Glomerular visceral epithelial cell (primary cell): ENCODE measurements around the gene YAF2.

Experiments
- DNase-seq: peaks from one replicate; pipeline ENCODE4 v3.0.0-alpha.2; 2016; ENCODE audit errors: extremely low spot score

YAF2 gene

DNA sequence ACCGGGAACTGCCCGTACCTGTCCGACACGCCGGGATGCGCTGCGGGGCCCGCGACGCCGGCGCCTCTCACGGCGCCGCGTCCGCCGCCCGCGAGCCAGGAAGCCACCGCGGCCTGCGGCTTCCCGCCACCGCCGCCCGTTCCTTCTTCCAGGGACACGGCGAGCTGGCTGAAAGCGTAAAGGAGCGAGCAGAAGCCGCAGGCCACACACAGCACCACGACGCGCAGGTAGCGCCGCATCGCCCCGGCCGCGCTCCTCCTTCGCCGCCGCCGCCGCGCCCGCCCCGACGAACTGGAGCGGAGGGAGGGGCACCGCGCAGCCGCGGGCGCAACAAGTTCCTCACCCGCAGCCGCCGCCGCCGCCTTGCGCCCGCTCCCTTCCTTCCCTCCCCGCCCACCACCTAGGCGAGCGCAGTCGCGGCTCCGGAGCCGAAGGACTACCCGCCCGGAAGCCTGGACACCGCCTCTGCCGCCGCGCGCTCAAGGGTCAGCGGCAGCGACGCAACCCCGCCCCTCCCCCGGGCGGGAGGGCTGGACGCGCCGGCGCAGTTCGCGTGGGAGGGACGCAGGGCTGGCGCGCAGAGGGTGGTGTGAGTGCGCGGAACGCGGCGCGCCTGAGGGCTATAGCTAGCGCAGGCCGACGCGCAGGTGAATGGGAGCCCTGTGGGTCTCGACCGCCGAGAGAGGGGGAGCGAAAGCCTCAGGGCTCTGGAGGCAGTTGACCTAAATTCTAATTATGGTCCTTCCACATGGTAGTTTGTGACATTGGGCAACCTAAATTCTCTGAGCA lies 93.4 kb downstream of the YAF2 start, which contains the start of gene GXYLT1:
Gene GXYLT1 (minus strand): TSS at position 467 of the 789 bp plus-strand sequence. CDS start 228 bp downstream, at position 239.
- peak; percentile 93 for DNase-seq

DNA sequence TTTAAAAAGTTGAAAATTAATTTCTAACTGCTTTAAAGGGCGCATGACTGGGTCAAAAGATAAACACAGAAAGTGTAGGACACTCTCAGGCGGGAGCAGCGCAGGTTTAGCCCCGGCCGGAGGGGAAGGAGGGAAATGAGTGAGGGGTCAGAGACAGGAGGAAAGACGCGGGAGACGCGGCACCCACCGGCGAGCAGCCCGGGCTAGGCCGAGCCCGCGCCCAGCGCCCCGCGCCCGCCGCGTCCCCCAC lies 94.0 kb downstream of the YAF2 start:
- no peak for DNase-seq

DNA sequence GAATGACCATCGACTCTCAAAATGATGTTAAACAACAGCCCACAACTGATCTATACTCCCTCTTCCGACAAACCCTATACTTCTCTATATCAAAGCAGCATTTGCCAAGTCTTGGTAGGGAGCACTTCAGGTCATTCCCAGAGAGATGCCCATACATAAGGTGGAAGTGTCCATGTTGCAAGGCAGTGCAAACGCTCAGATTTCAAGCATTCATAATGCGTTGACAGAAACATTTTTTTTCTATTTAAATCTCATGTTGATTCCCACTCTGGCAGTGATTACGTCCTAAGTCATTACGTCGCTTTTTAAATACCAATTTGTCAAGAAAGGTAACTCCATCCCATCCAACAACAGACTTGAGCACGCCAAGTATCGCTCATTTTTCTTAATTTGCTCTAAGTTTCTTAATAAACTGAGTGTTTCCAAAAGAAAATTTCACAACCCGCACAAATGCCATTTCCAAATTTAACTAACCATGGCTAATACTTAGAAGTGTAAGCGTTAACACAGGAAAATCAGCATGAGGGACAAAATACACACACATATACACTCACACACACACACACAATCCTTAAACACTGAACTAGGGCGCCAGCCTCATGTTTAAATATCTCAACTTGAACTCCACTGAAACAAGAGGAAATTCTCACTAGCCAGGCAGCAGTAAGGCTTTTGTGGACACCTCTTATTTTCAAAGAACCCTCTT lies 94.4 kb downstream of the YAF2 start:
- peak; percentile 21 for DNase-seq

DNA sequence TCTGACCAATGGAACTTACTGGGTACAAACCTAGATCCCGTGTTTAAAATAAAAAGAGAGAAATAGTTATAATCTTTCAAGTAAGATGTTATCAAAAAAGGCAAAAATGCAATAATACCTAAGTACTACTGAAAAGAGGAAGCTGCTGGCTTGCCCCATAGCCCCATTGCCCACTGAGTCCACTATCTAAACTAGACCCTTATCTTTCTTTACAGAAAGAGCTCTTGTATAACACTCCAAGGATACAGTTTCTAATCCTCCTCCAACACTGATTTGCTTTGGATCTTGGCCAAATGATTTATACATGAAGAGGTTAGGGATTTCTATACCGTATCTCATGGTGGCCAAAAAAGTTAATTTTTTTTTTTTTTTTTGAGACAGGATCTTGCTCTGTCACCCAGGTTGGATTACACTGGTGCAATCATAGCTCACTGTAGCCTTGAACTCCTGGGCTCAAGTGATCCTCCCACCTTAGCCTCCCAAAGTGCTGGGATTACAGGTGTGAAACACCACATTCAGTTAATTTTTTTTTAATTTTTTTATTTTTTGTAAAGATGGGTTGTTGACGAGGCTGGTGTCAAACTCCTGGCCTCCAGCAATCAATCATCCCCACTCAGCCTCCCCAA lies 96.0 kb downstream of the YAF2 start:
- no peak for DNase-seq

DNA sequence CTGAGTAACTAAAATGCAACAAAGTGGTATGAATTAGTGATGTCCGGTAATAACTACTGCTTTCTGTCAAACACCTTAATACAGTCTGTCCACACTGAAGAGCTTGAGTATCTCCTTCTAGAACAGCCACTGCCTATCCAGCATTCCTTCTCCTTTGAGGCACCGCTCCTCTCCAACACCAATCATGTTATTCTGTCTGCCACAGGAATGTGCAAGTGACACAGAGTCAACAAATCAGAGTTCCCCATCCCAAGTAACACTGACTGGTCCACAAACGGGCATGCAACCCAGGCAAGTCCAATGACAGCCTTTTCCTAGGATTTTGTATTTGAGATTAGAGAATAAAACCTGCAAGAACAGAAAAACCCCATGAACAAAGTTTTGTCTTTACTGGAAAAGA lies 97.1 kb downstream of the YAF2 start:
- DNase-seq = peak; percentile 64

GRCh38 chr12:42135259-42135814 lies 102.7 kb downstream of the YAF2 start:
- no peak for DNase-seq

GRCh38 chr12:42130672-42131402 lies 107.2 kb downstream of the YAF2 start:
- DNase-seq = peak; percentile 44

- peak; percentile 74 for DNase-seq
Measured at GRCh38 chr12:42129595-42130204, 108.3 kb downstream of the YAF2 start.

- no peak for DNase-seq
Measured at GRCh38 chr12:42128888-42129287, 109.2 kb downstream of the YAF2 start.

- no peak for DNase-seq
Measured at GRCh38 chr12:42128327-42128726, 109.7 kb downstream of the YAF2 start.

DNA sequence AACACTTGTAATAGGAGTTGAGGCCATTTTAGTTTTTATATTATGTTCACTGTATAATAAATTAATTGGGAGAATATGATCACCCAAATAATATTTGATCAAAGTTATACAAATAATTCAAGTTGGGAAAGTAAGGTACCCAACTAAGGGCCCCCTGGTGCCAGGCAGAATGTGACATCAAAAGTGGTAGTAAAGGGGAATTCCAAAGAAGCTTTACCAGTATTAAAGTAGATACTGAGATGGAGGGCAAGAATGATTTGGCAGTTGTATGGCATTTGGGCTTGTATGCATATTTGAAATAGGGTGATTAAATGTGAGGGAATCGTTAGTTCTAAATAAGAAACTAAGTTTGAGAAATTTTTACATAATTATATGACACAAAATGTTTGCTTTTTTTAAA lies 111.1 kb downstream of the YAF2 start:
- no peak for DNase-seq

DNA sequence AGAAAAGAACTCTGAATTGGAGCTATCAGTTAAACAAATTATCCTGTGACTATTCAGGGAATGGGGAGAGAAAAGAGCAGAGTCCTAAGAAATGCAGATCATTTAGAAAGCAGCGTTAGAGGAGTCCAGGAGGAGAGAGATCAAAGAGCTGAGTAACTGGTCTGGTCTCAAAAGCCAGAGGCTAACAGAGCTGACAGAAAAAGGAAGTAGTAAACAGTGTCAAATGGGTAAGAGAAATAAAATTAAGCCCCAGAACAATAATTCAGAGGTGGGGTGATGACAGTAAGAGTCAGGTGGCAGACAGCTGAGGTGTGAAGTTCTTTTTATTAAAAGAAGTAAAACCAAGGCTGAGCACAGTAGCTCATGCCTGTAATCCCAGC lies 112.7 kb downstream of the YAF2 start:
- DNase-seq = no peak

DNA sequence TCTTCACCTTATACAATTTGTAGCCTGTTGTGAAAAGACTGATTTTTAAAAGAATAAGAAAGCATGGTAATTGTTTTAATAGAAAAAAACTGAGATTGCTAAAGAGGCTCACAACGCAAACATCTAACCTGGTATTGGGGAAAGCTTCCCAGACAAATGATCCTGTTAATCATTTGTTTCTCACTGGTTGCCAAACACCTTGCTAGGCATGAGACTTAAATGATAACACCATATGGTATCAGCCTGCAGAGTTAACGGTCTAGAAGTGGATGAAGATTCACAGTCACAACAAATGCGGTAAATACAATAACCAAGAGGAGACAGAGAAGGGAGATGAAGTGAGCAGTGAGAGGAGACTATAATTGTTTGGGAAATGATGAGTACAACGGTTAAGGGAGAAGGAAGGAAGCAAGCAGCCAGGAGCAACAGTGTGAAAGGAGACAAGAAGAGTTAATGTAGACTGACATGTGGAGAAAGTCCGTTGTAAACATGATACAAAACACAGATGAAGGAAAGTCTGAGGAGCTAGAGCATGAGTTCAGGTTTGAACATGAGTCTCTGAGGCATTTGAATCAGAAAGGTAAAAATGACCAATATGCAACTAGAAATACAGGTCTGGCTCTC lies 113.2 kb downstream of the YAF2 start:
- no peak for DNase-seq

DNA sequence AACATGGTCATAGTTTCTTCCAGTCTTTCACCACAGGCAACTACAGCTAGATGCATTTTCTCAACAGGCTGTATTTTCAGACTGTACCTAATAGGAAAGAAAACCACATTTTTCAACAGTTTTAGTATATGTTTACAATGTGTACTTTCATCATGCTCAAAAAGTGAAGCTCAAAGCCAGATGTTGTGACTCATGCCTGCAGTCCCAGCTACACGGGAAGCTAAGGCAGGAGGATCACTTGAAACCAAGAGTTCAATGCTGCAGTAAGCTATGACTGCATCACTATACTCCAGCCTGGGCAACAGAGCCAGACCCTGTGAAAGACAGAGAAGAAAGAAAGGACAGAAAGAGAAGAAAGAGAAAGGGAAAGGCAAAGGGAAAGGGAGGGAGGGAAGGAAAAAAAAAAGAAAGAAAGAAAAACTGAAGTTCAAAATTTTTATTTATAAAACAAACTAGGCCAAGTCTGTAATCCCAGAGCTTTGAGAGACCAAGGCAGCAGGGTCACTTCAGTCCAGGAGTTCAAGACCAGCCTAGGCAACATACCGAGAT lies 118.9 kb downstream of the YAF2 start:
- peak; percentile 11 for DNase-seq

GRCh38 chr12:42118136-42118879 lies 119.7 kb downstream of the YAF2 start:
- DNase-seq = no peak

GRCh38 chr12:42109031-42109430 lies 129.0 kb downstream of the YAF2 start:
- DNase-seq = no peak
